ENCODE data around the gene MTARC2.

The MTARC2 gene

DNA sequence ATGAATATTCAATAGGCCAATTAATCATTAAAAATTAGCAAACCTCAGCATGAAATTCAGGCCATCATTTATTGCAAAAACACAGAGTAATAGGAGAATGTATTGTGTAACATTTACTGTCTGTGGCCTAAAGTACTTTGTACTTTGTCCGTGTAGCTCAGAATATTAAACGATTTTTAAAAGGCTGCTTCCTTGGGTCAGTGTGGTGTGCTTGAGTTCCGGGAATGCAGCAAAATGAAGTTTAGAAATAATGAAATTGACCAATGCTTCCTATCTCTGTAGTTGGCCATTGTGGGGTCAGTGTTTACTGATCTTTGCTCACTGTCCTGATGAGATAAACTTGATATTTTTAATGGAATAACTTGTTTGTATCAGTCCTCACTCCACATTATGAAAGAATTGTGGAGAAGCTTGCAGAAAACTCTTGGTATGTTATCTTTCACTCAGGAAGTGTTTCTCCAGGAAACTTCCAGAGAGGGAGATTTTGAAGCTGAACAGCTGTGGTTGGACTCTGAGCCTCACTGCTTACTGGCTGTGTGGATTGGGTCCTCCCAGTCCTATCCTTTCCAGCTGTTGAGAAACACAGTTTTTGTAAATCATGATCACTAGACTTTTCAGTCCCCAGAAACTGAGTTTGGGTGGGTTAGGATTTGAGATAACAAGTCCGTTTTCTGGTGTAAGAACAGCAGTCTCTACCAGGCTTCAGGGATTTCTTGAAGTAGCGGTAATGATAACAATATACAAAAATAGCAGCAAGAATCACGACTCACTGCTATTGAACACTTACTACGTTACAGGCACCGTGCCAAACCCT lies 19.4 kb downstream of the MTARC2 start:
- peaks cover 12 to 32% of the 10 kb centered on the region in 2 donors for H3K36me3 ChIP-seq (ENCODE audit: control insufficient read depth in 2 of 2, insufficient read depth in 2 of 2, low read length in 2 of 2)
- H3K27me3 ChIP-seq (ENCODE audit: control insufficient read depth in 2 of 2, insufficient read depth in 2 of 2, low read length in 2 of 2): no peaks in the 10 kb centered on the region
- H3K27ac ChIP-seq (ENCODE audit: low read depth in 2 of 2, low read length in 2 of 2): peak overlapping the region; percentile 33 to 52
- H3K9me3 ChIP-seq (ENCODE audit: control insufficient read depth in 2 of 2, low read length in 2 of 2): no peaks in the 10 kb centered on the region
- H3K4me3 ChIP-seq (ENCODE audit: low read length in 2 of 2): peak overlapping the region in 1 of 2 donors; percentile 28
- peaks cover 3 to 7% of the 10 kb centered on the region in 2 donors for H3K4me1 ChIP-seq (ENCODE audit: control insufficient read depth in 2 of 2, insufficient read depth in 2 of 2, low read length in 2 of 2)
- no peak overlapping the region for H3K9ac ChIP-seq (ENCODE audit: low read depth in 1 of 2, low read length in 2 of 2)

DNA sequence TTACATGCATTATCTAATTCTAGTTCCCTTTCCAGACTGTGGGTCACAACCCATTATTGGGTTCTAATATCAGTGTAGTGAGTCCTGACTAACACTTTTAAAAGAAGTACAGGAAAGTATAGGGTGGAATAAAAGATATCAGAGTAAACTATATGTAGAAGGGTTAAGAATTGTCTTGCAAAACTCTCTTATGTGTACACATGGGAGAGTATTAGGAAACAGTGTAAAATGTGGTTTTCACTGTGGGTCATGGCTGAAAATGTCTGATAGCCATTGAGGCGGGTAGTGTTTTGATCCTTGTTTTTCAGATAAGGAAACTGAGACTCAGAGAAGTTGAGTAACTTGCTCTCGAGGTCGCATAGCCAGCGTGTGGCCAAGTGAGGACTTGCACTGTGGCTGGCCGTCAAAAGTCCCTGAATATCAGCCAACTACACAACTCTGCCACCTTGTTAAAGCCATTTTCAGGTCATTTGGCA lies 20.0 kb downstream of the MTARC2 start:
- no peaks in the 10 kb centered on the region for H3K9me3 ChIP-seq (ENCODE audit: control insufficient read depth in 2 of 2, low read length in 2 of 2)
- no peak overlapping the region for H3K9ac ChIP-seq (ENCODE audit: low read depth in 1 of 2, low read length in 2 of 2)
- peaks cover 8 to 28% of the 10 kb centered on the region in 2 donors for H3K36me3 ChIP-seq (ENCODE audit: control insufficient read depth in 2 of 2, insufficient read depth in 2 of 2, low read length in 2 of 2)
- no peak overlapping the region for H3K4me3 ChIP-seq (ENCODE audit: low read length in 2 of 2)
- H3K4me1 ChIP-seq (ENCODE audit: control insufficient read depth in 2 of 2, insufficient read depth in 2 of 2, low read length in 2 of 2): peaks cover 2 to 7% of the 10 kb centered on the region in 2 donors
- H3K27me3 ChIP-seq (ENCODE audit: control insufficient read depth in 2 of 2, insufficient read depth in 2 of 2, low read length in 2 of 2): no peaks in the 10 kb centered on the region
- H3K27ac ChIP-seq (ENCODE audit: low read depth in 2 of 2, low read length in 2 of 2): peak overlapping the region; percentile 33 to 52

- H3K9me3 ChIP-seq (ENCODE audit: control insufficient read depth in 2 of 2, low read length in 2 of 2): no peaks in the 10 kb centered on the region
- H3K27me3 ChIP-seq (ENCODE audit: control insufficient read depth in 2 of 2, insufficient read depth in 2 of 2, low read length in 2 of 2): no peaks in the 10 kb centered on the region
- no peak overlapping the region for H3K9ac ChIP-seq (ENCODE audit: low read depth in 1 of 2, low read length in 2 of 2)
- H3K4me3 ChIP-seq (ENCODE audit: low read length in 2 of 2): no peak overlapping the region
- peaks cover 2 to 28% of the 10 kb centered on the region in 2 donors for H3K36me3 ChIP-seq (ENCODE audit: control insufficient read depth in 2 of 2, insufficient read depth in 2 of 2, low read length in 2 of 2)
- H3K27ac ChIP-seq (ENCODE audit: low read depth in 2 of 2, low read length in 2 of 2): no peak overlapping the region
- peaks cover 2 to 7% of the 10 kb centered on the region in 2 donors for H3K4me1 ChIP-seq (ENCODE audit: control insufficient read depth in 2 of 2, insufficient read depth in 2 of 2, low read length in 2 of 2)
These were observed 21.1 kb downstream of the MTARC2 start for GRCh38 chr1:220769205-220769604.

- Histone ChIP-seq H3K36me3 (ENCODE audit: control insufficient read depth in 2 of 2, insufficient read depth in 2 of 2, low read length in 2 of 2) (peaks cover 2 to 24% of the 10 kb centered on the region in 2 donors), H3K9ac (ENCODE audit: low read depth in 1 of 2, low read length in 2 of 2) (no peak overlapping the region), H3K27me3 (ENCODE audit: control insufficient read depth in 2 of 2, insufficient read depth in 2 of 2, low read length in 2 of 2) (no peaks in the 10 kb centered on the region), H3K27ac (ENCODE audit: low read depth in 2 of 2, low read length in 2 of 2) (peak overlapping the region in 1 of 2 donors; percentile 5), H3K9me3 (ENCODE audit: control insufficient read depth in 2 of 2, low read length in 2 of 2) (no peaks in the 10 kb centered on the region), H3K4me1 (ENCODE audit: control insufficient read depth in 2 of 2, insufficient read depth in 2 of 2, low read length in 2 of 2) (peaks cover 2 to 7% of the 10 kb centered on the region in 2 donors), H3K4me3 (ENCODE audit: low read length in 2 of 2) (peak overlapping the region in 1 of 2 donors; percentile 39)
These were observed 22.3 kb downstream of the MTARC2 start for GRCh38 chr1:220770245-220770913.

DNA sequence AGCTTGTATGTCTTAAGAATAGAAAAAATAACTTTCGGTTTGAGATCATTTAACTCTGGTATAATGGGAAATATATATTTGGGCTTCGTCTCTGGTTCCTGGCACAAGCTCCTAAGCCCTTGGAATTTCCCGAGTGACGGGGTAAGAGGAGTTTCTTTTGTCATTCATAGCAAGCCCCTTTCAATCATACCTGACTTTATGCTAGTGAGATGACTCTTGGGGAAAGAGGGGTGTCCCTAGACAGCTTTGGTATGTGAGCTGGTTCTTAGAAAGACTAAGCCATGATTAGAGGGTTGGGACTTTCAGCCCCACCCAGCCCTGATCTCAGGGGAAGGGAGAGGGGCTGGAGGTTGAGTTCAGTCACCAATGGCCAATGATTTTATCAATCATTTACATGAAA lies 24.7 kb downstream of the MTARC2 start:
- Histone ChIP-seq H3K9ac (ENCODE audit: low read depth in 1 of 2, low read length in 2 of 2) (no peak overlapping the region), H3K4me1 (ENCODE audit: control insufficient read depth in 2 of 2, insufficient read depth in 2 of 2, low read length in 2 of 2) (no peaks in the 10 kb centered on the region), H3K4me3 (ENCODE audit: low read length in 2 of 2) (no peak overlapping the region), H3K27me3 (ENCODE audit: control insufficient read depth in 2 of 2, insufficient read depth in 2 of 2, low read length in 2 of 2) (no peaks in the 10 kb centered on the region), H3K36me3 (ENCODE audit: control insufficient read depth in 2 of 2, insufficient read depth in 2 of 2, low read length in 2 of 2) (peaks cover 2 to 24% of the 10 kb centered on the region in 2 donors), H3K27ac (ENCODE audit: low read depth in 2 of 2, low read length in 2 of 2) (no peak overlapping the region), H3K9me3 (ENCODE audit: control insufficient read depth in 2 of 2, low read length in 2 of 2) (no peaks in the 10 kb centered on the region)

- H3K36me3 ChIP-seq (ENCODE audit: control insufficient read depth in 2 of 2, insufficient read depth in 2 of 2, low read length in 2 of 2): peaks cover 2 to 14% of the 10 kb centered on the region in 2 donors
These were observed 27.2 kb downstream of the MTARC2 start for GRCh38 chr1:220775240-220775853.

GRCh38 chr1:220776254-220776653 lies 28.1 kb downstream of the MTARC2 start:
- peaks cover 1 to 8% of the 10 kb centered on the region in 2 donors for H3K36me3 ChIP-seq (ENCODE audit: control insufficient read depth in 2 of 2, insufficient read depth in 2 of 2, low read length in 2 of 2)
- H3K9ac ChIP-seq (ENCODE audit: low read depth in 1 of 2, low read length in 2 of 2): no peak overlapping the region
- H3K27me3 ChIP-seq (ENCODE audit: control insufficient read depth in 2 of 2, insufficient read depth in 2 of 2, low read length in 2 of 2): no peaks in the 10 kb centered on the region
- H3K27ac ChIP-seq (ENCODE audit: low read depth in 2 of 2, low read length in 2 of 2): no peak overlapping the region
- no peak overlapping the region for H3K4me3 ChIP-seq (ENCODE audit: low read length in 2 of 2)
- no peaks in the 10 kb centered on the region for H3K9me3 ChIP-seq (ENCODE audit: control insufficient read depth in 2 of 2, low read length in 2 of 2)
- H3K4me1 ChIP-seq (ENCODE audit: control insufficient read depth in 2 of 2, insufficient read depth in 2 of 2, low read length in 2 of 2): no peaks in the 10 kb centered on the region

More at GRCh38 chr1:220775240-220775853, 27.2 kb downstream of the MTARC2 start:
- H3K4me3 ChIP-seq (ENCODE audit: low read length in 2 of 2): no peak overlapping the region
- no peaks in the 10 kb centered on the region for H3K9me3 ChIP-seq (ENCODE audit: control insufficient read depth in 2 of 2, low read length in 2 of 2)
- H3K4me1 ChIP-seq (ENCODE audit: control insufficient read depth in 2 of 2, insufficient read depth in 2 of 2, low read length in 2 of 2): no peaks in the 10 kb centered on the region
- H3K27ac ChIP-seq (ENCODE audit: low read depth in 2 of 2, low read length in 2 of 2): no peak overlapping the region
- H3K27me3 ChIP-seq (ENCODE audit: control insufficient read depth in 2 of 2, insufficient read depth in 2 of 2, low read length in 2 of 2): no peaks in the 10 kb centered on the region
- no peak overlapping the region for H3K9ac ChIP-seq (ENCODE audit: low read depth in 1 of 2, low read length in 2 of 2)

DNA sequence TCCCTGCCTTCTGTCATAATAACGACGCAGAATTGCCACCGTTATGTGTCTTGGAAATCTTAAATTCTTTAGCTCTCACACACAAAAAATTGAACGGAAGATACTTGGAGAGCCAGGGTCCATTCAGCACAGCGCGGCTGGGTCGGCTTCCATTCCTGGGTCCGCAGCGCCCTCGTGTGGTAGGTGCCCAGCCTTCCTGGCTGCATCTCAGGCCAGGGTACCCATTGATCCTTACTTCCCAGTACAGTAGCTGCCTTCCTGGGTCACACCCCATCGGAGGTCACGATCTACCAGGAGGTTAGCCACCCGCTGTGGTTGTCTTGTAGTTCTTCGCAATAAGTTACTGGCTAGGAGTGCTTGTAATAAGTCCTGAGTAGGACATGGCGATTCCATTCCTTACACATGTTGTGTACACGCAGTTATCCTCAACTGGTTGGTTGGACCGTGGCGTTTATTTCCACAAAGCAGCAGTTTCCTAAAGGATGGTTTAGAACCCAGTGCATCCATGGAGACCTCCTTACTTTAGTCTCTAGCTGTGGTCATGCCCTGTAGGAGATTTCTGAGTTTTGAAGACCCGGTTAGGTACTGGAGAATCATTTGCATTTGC lies 28.7 kb downstream of the MTARC2 start:
- Histone ChIP-seq H3K9ac (ENCODE audit: low read depth in 1 of 2, low read length in 2 of 2) (no peak overlapping the region), H3K4me3 (ENCODE audit: low read length in 2 of 2) (no peak overlapping the region), H3K9me3 (ENCODE audit: control insufficient read depth in 2 of 2, low read length in 2 of 2) (no peaks in the 10 kb centered on the region), H3K27me3 (ENCODE audit: control insufficient read depth in 2 of 2, insufficient read depth in 2 of 2, low read length in 2 of 2) (no peaks in the 10 kb centered on the region), H3K27ac (ENCODE audit: low read depth in 2 of 2, low read length in 2 of 2) (no peak overlapping the region), H3K36me3 (ENCODE audit: control insufficient read depth in 2 of 2, insufficient read depth in 2 of 2, low read length in 2 of 2) (peaks cover 2 to 9% of the 10 kb centered on the region in 2 donors), H3K4me1 (ENCODE audit: control insufficient read depth in 2 of 2, insufficient read depth in 2 of 2, low read length in 2 of 2) (no peaks in the 10 kb centered on the region)

GRCh38 chr1:220783453-220783852 lies 35.3 kb downstream of the MTARC2 start:
- Histone ChIP-seq H3K36me3 (ENCODE audit: control insufficient read depth in 2 of 2, insufficient read depth in 2 of 2, low read length in 2 of 2) (peaks cover 4 to 9% of the 10 kb centered on the region in 2 donors), H3K9ac (ENCODE audit: low read depth in 1 of 2, low read length in 2 of 2) (no peak overlapping the region), H3K4me3 (ENCODE audit: low read length in 2 of 2) (no peak overlapping the region), H3K9me3 (ENCODE audit: control insufficient read depth in 2 of 2, low read length in 2 of 2) (no peaks in the 10 kb centered on the region), H3K27ac (ENCODE audit: low read depth in 2 of 2, low read length in 2 of 2) (no peak overlapping the region), H3K27me3 (ENCODE audit: control insufficient read depth in 2 of 2, insufficient read depth in 2 of 2, low read length in 2 of 2) (no peaks in the 10 kb centered on the region), H3K4me1 (ENCODE audit: control insufficient read depth in 2 of 2, insufficient read depth in 2 of 2, low read length in 2 of 2) (peaks cover 6 to 15% of the 10 kb centered on the region in 2 donors)
